HG03095 (cell line): ENCODE measurements around the gene LITAFD.
"Not testable (repeated sequence)": the region's sequence is repeated elsewhere in the genome, so short reads cannot be mapped to it uniquely, and the experiment has no call there.

Source experiments
- ATAC-seq: cut with Tn5 transposase; IDR thresholded peaks from one replicate; pipeline ENCODE4 v1.9.1; 2021; ENCODE audit warnings: moderate library complexity; ENCODE audit not compliant: unreplicated experiment

Gene LITAFD

DNA sequence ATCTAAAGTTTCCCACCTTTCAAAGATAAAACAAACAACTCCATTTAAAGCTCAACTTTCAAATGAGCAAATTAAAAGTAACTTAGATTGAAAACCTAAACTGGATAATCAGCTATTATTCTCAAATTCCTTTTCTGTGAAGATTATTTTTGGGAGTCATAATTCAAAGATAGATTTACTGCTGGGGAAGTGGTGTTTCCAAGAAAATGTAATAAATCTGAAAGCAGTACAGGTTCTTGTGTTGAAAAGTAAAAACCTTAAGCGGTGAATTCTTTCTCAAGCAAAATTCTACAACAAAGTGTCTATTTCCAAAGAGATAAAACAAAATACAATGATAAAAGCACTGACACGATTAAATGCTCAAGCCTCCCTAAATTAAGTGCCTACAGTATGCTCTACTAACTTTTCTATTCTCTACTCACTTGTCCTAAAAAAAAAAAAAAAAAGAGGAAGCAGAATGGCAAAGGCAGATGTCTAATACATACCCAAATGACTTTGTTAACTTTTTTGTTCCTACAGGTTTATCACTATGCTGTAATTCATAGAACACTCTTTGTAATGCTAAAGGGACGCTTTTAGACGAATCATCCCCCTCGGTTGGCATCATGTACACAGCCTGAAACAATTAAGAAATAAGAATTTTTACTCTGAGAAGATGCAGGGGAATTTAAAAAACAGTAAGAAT, 34.5 kb downstream of the LITAFD start:
- ATAC-seq = no peak

DNA sequence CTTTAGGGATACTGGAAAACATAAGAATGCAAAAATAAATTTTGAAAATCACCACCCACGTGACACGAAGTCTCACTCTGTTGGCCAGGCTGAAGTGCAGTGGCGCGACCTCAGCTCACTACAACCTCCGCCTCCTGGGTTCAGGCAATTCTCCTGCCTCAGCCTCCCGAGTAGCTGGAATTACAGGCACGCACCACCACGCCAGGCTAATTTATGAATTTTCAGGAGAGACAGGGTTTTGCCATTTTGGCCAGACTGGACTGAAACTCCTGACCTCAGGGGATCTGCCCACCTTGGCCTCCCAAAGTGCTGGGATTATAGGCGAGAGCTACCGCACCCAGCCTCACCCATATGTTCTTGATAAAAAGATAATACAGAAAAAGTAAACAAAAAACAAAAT, 35.2 kb downstream of the LITAFD start:
- not testable (repeated sequence) for ATAC-seq

DNA sequence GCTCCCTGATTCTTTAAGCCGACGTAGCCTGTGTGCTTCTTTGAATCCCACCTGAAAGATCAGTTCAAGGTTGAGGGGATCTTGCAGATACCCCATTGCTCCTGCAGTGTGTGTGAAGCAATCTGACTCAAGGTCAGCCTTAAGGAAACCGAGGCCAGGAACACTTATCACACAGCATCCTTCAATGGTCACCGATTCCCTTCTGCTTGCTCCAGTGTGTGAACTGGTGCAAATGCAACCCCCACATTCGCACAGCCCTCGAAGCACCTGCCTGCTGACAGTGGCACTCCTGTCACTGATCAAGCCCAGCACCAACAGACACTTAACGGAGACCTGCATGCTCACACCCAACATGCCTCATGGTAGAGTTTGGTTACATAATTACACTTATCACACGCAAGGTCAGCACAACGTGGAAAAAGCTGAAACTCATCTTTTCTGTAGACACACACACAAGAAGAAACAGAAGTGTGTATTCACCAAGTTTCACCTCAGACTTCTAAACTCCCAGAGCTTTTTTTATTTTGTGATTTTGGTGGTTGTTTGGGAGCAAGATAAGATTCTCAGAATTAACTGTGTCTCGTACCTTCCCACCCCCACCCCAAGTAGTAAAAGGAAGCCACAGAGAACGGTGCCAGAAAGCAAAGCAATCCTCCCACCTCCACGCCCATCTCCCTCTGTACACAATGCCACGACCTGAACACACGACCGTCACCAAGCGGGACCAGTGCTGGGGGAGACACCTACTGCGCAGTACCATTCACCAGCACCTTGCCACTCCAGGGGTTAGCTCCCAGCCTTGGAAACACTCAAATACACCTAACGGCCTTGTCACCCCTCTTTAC, 37.2 kb downstream of the LITAFD start:
- ATAC-seq = no peak

DNA sequence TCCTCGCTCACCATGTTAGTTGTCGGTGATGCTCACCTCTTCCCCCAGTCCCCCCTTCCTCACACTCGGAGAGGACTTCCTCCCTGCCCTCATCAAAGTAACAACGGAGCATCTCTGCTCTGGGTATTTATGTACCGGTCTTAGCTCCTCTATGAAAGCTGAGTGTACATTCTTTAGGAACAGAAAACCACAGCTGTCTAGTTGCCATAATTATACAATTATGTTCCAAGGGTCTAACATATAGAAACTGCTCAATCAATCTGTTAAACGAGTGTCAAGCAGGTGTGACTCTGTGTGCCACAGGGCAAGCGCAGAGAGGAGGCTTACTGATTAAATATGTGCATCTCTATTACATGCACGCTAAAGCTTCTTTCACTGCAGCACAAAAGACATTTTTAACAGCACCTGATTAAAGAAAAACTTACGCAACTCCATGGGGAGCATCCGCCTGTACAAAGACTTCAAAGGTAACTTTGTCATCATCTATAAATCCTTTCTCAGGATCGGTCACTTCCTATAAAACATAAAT, 37.8 kb downstream of the LITAFD start:
- no peak for ATAC-seq

DNA sequence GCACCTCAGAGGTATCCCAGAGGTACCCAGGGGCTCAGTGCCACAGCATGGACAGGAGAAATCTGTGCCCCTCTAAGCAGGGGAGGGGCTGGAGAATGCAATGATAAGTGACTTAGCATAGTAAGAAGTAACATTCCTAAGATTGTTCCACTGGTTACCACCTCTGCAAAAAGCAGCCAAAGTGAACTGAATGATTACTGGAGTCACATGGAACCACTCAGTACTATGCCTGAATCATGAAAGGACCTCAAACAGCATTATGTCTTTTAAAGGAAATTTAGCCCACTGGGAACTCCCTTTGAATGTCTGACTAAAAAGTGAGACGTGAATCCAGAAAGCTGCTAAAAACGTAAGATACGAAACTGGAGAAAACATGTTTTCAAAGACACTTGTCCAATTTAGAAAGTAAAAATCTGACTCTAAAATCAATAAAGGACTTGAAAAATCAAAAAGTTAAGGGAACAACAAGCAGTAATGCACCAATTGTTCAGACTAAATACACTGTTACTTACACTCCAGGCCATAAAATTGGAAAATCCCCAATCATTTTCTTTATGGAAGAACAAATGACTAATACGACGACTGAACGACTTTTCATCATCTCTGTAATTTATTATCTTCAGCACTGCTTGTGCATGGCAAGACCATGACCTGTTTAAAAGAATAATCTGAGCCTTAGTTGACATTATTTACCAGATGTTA, 38.6 kb downstream of the LITAFD start:
- no peak for ATAC-seq

DNA sequence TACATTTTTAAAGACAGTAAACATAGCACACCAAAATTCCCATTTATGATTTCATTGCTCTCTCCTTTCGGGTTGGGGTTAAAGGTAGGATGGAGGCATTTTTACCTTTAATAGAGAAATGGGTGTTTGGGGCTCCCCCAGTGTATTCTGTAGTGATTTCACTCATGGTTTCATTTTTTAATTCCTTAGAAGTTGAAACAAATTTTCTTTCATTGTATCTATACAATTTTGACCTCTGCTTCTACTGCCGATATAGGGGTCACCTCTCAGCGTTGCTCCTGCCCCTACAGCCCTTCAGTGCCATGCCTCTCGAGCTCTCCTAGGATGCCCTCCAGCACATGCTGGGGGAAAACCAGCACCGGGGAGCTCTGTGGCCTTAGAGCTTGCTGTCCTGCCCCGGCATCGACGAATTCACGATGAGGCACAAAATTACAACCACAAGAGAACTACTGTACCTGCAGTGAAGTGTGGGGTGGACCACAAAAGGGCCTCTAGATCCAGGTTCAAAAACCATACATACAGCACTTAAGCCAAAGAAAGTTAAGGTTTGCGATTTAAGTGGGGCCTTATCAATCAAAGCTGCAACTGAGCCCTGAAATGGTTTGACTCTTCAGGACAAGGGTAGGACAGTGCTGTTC, 39.3 kb downstream of the LITAFD start:
- no peak for ATAC-seq

DNA sequence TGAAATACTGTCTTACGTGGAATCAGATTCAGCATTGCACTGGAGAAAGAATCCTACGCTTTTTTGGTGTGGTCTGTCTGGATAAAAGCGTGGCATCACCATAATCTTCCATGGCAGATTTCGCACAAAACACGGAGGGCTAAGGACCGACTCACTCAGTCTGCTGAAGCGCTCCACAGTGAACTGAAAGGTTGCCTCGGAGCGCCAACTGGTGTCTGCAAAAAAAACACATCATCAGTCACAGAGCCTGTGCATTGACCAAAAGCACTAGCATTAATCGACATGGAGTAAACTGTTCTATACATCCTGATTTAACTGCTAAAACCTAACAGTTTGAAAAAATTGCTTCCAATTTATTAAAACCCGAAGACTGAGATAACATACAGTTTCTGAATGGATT, 41.0 kb downstream of the LITAFD start:
- ATAC-seq = no peak

DNA sequence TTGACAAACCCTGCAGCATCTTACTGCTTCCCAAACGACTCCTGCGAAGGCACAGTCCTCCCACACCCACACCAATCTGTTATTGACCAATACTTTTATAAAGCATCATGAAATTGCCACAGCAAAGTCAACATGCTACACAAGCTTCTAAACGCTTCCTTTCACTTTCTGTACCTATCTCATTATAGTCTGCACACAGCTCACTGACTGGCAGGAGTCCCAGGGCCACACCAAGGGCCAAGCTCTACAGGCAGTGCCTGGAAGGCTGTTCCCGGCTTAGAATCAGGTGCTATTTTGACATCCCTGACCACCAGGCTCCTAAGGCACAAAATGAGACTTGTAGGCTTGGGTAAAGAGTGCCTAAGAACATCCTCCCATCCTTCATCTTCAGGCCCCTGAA, 42.1 kb downstream of the LITAFD start:
- no peak for ATAC-seq

DNA sequence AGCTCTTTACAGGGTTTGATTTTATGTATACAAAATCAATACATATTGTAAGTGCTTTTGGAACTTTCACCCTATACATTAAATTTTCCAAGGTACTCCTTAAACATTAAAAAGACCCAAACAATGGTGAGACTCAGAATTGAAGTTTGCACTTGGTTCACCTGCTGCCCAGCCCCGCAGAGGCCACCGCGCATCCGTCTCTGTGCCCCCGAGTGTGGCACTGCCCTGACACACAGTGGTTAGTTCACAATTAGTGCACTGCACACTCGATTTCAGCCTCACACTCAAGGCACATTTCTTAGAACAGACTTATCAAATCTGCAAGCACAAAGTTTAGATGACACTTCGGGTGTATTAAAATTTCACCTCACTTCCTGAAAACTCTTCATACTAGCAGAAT, 43.3 kb downstream of the LITAFD start:
- no peak for ATAC-seq

DNA sequence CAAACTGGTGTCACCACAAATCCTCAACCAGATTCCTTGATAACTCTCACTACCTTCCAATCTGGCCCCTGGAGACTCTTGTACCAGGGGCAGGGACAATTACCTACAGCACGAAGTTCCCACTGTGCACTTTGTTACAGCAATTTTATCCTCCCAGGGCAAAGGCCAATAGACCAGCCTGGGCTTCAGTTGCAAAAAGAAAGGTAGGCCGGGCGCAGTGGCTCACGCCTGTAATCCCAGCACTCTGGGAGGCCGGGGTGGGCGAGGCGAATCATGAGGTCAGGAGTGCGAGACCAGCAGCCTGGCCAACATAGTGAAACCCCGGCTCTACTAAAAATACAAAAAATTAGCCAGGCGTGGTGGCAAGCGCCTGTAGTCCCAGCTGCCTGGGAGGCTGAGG, 44.7 kb downstream of the LITAFD start:
- no peak for ATAC-seq

DNA sequence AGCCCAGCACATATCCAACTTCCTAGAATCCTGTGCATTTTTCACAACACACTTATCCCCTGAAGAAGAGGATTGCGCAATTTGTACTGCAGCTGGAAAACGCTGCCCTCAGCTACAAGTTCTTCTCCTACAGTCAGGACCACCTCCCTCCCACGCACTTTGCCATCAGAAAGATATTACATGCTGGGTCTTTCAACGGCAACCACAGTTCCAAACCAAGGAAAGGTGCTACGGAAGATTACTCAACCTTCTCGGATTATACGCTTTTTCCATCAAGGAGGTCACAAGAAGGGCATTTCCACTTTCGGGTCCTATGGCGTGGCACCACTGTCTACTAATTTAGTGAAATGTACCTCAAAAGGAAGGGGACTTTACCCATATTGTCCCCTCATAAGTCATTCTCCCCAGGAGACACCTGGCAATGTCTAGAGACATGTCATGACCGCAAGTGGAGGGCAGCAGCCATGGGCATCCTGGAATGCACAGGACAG, 46.4 kb downstream of the LITAFD start:
- no peak for ATAC-seq

DNA sequence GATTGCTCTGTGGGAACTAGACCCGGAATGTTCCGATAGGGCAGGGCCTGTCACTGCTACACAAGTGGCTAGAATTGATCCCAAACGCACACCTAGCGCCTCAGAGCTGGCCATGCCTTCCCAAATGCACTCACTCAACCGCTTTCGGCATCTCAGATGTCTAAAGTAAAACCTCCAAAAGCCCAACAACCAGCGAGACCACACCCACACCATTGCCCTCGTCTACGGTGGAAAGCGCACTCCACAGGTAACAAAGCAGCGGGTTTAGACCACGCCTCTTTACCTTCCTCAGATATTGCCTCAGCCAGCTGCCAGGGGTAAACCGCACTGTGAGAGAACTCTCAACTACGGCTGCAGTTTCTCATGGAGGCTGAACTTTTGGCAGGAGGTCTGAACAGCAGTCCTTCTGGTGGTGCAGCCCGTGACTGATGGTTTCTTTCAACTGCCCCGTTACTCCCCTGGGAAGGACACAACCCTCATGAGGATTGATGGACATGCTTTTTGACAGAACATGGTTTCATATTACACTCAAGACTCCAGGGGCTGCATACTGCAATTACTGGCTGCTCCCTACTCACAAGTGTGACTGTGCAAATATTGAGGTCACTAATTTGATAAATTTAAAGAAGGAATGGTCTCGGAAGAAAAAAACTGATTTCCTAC, 47.1 kb downstream of the LITAFD start:
- ATAC-seq = no peak

DNA sequence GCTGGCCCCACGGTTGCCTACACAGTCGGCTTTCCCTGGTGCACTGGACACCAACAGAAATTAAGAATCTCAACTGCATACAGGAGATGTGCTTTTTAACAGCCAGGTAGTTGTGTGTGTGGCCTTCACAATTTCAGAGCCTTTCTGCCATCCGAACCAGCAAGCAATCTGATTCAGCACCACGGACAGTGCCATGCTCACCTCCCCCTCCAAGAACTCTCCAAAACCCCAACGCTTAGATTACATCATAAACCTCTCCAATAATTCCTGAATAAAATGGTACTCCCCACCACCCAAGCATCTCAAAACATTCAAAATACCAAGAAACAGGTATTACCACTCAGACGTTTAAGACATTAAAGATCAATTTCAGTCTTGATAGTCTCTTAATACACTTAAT, 49.7 kb downstream of the LITAFD start:
- no peak for ATAC-seq

DNA sequence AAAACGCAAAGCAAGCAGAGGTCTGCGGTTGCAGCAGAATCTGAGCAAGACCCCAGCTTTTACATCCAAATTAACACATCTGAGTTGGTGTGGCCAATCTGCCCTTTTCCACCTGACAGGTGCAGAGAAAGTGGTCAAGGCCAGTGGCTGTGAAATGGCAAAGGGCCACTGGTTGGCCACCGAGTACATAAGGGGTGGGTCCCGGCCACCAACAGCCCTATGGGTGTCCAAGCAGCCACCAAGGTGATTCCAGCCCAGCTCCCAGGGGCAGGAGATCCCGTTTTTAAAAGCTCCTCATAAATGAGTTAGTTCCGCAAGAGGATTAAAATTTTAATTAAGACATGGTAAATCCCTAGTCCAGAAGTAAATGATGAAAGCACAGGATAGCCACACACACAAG, 52.5 kb downstream of the LITAFD start:
- no peak for ATAC-seq
